CD4-positive, alpha-beta T cell (primary cell): ENCODE data around the gene CDKAL1. TPM values are rescaled to one million over a fixed set of nuclear protein-coding genes. Genes with fewer than 3 reads are reported as not detected.

Experiments
- ATAC-seq: fragments of 200-7000 bp; cut with Tn5 transposase; one replicate; pipeline ENCODE4 v1.10.0; 2022; ENCODE audit warnings: mild to moderate bottlenecking; ENCODE audit not compliant: poor library complexity
- CTCF ChIA-PET: fragments of 350-600 bp; sonication (Branson Sonifier 250); formaldehyde crosslinking; loops from one replicate; lab custom pipeline; 2021; ENCODE audit warnings: antibody characterized with exemption, inconsistent platforms; lab: Charles Lee
- POLR2A ChIA-PET: fragments of 350-600 bp; sonication (Branson Sonifier 250); formaldehyde crosslinking; loops from one replicate; lab custom pipeline; 2021; ENCODE audit warnings: antibody characterized with exemption, inconsistent platforms; lab: Charles Lee
- DNase-seq, 14 experiments: peaks; one replicate each; pipeline ENCODE4 v3.0.0-alpha.2; 2013 to 2020; ENCODE audit warnings: mixed read lengths in 2 of 14
- H3K27ac ChIP-seq, 2 donors: one replicate each; pipeline versions ENCODE4 v1.5.1 to v1.7.0; 2013; ENCODE audit warnings: low read length in 2 of 2, low read depth in 1 of 2, mild to moderate bottlenecking in 1 of 2
- H3K27me3 ChIP-seq, 2 experiments: 1 replicate in 1 of 2; 2 replicates in 1 of 2; pipeline versions ENCODE4 v1.6.1 to v1.7.0; 2013; ENCODE audit warnings: low read length in 2 of 2, control low read depth in 1 of 2, mild to moderate bottlenecking in 1 of 2, moderate library complexity in 1 of 2; ENCODE audit not compliant: insufficient read depth in 2 of 2, control insufficient read depth in 1 of 2
- H3K36me3 ChIP-seq: one replicate; pipeline ENCODE4 v1.6.1; 2013; ENCODE audit warnings: low read length, control low read depth; ENCODE audit not compliant: insufficient read depth
- H3K4me1 ChIP-seq: one replicate; pipeline ENCODE4 v1.6.1; 2013; ENCODE audit warnings: low read length, control low read depth; ENCODE audit not compliant: insufficient read depth
- H3K4me3 ChIP-seq: one replicate; pipeline ENCODE4 v1.5.1; 2013; ENCODE audit warnings: mild to moderate bottlenecking, low read length, moderate library complexity
- H3K9me3 ChIP-seq, 2 experiments: 1 replicate in 1 of 2; 2 replicates in 1 of 2; pipeline versions ENCODE4 v1.6.1 to v1.7.0; 2013; ENCODE audit warnings: low read length in 2 of 2, mild to moderate bottlenecking in 2 of 2, control low read depth in 1 of 2, moderate library complexity in 1 of 2; ENCODE audit not compliant: control insufficient read depth in 1 of 2, insufficient read depth in 1 of 2
- H3K27ac Mint-ChIP-seq: one replicate; pipeline ENCODE4 v1.8.0; 2020; ENCODE audit warnings: mixed read lengths
- H3K27me3 Mint-ChIP-seq: one replicate; pipeline ENCODE4 v1.8.0; 2021; ENCODE audit warnings: mixed read lengths
- H3K36me3 Mint-ChIP-seq: one replicate; pipeline ENCODE4 v1.8.0; 2021; ENCODE audit warnings: low read depth, mixed read lengths
- H3K4me1 Mint-ChIP-seq: one replicate; pipeline ENCODE4 v1.8.0; 2021; ENCODE audit warnings: low read depth, mixed read lengths
- H3K4me3 Mint-ChIP-seq: one replicate; pipeline ENCODE4 v1.8.0; 2020; ENCODE audit warnings: mild to moderate bottlenecking, mixed read lengths
- H3K9me3 Mint-ChIP-seq: one replicate; pipeline ENCODE4 v1.8.0; 2020; ENCODE audit warnings: mixed read lengths
- intact Hi-C, 2 experiments: fragments of 100-400 bp; cut with DNase I in 1 of 2; cut with micrococcal nuclease in 1 of 2; formaldehyde crosslinking; loops; one replicate each; pipeline versions ENCODE4 v1.15.1 to v1.9.0; 2023 to 2025; cut with DNase I, micrococcal nuclease
- total RNA-seq, 174 experiments: library from RNA in 2 of 174; stranded (reverse) in 2 of 174; gene quantifications; one replicate each; pipeline ENCODE4 v1.2.3 and lab custom pipeline; 2021 to 2026
- TF ChIP-seq, protein P1 (sequence below): fragments of 200-600 bp; IDR thresholded peaks from one replicate; pipeline ENCODE4 v1.8.0; 2022; ENCODE audit warnings: antibody characterized with exemption, mild to moderate bottlenecking

CDKAL1 gene
- total RNA-seq, 2 experiments from 2014 or later, result 21.3 to 23.9 TPM

DNA sequence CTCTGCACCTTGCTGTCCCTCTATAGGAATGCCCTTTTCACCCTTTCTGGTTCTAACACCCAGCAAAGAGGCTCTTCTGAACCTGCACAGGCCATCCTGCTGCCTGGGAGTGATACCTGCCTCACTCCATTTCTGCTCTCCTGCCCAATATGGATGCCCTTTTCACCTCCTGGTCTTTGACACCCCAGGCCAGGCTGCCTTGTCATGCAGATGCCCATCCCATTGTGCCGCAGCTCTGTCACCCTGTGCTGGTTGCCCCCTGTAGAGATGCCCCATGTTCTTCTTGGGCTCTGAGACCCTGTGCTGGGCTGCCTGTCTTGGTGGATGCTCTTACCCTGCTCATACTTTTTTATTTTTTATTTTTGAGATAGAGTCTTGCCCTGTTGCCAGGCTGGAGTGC is 95.3 kb downstream of the CDKAL1 start:
- no peak overlapping the region for H3K27ac ChIP-seq
- peaks cover 55% of the 10 kb centered on the region for H3K4me1 Mint-ChIP-seq
- H3K27me3 Mint-ChIP-seq, result no peaks in the 10 kb centered on the region
- H3K27ac Mint-ChIP-seq, result no peak overlapping the region
- TF ChIP-seq, protein P1, sequence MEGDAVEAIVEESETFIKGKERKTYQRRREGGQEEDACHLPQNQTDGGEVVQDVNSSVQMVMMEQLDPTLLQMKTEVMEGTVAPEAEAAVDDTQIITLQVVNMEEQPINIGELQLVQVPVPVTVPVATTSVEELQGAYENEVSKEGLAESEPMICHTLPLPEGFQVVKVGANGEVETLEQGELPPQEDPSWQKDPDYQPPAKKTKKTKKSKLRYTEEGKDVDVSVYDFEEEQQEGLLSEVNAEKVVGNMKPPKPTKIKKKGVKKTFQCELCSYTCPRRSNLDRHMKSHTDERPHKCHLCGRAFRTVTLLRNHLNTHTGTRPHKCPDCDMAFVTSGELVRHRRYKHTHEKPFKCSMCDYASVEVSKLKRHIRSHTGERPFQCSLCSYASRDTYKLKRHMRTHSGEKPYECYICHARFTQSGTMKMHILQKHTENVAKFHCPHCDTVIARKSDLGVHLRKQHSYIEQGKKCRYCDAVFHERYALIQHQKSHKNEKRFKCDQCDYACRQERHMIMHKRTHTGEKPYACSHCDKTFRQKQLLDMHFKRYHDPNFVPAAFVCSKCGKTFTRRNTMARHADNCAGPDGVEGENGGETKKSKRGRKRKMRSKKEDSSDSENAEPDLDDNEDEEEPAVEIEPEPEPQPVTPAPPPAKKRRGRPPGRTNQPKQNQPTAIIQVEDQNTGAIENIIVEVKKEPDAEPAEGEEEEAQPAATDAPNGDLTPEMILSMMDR, result no peak
- intact Hi-C loops, result no loop called here
- H3K27me3 ChIP-seq, result no peaks in the 10 kb centered on the region
- no peaks in the 10 kb centered on the region for H3K4me1 ChIP-seq
- ChIA-PET POLR2A (no interaction called here), CTCF (no interaction called here)
- peaks cover 33% of the 10 kb centered on the region for H3K36me3 Mint-ChIP-seq
- DNase-seq, result no peak
- H3K36me3 ChIP-seq, result no peaks in the 10 kb centered on the region
- H3K4me3 Mint-ChIP-seq, result no peak overlapping the region
- H3K4me3 ChIP-seq, result no peak overlapping the region
- no peaks in the 10 kb centered on the region for H3K9me3 ChIP-seq
- H3K9me3 Mint-ChIP-seq, result no peaks in the 10 kb centered on the region
- no peak for ATAC-seq

DNA sequence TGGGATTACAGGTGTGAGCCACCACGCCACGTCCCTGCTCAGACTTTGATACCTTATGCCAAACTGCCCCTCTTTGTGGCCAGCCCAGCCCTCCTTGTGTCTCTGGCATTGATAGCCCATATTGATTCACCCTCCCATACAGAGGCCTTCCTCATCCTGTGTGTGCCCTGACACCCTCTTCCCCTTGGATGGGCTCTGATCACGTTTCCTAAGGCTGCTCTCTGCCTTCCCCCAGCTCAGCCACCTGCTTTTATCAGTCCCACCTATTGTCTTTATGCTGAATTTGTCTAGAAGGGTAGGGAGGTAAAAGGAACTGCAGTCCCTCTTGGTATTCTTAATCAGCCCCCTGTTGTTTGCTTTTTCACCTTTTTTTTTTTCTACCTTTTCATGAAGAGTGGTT is 95.9 kb downstream of the CDKAL1 start:
- CTCF ChIA-PET, result no interaction called here
- H3K27ac Mint-ChIP-seq, result no peak overlapping the region
- H3K4me1 Mint-ChIP-seq, result peaks cover 48% of the 10 kb centered on the region
- ATAC-seq, result no peak
- intact Hi-C loops, result no loop called here
- TF ChIP-seq, protein P1, result no peak
- Histone ChIP-seq H3K9me3 (no peaks in the 10 kb centered on the region), H3K4me1 (no peaks in the 10 kb centered on the region), H3K27ac (no peak overlapping the region), H3K4me3 (no peak overlapping the region), H3K36me3 (no peaks in the 10 kb centered on the region), H3K27me3 (no peaks in the 10 kb centered on the region)
- H3K27me3 Mint-ChIP-seq, result no peaks in the 10 kb centered on the region
- no peak overlapping the region for H3K4me3 Mint-ChIP-seq
- H3K36me3 Mint-ChIP-seq, result peaks cover 33% of the 10 kb centered on the region
- DNase-seq, result no peak
- POLR2A ChIA-PET, result no interaction called here
- no peaks in the 10 kb centered on the region for H3K9me3 Mint-ChIP-seq

DNA sequence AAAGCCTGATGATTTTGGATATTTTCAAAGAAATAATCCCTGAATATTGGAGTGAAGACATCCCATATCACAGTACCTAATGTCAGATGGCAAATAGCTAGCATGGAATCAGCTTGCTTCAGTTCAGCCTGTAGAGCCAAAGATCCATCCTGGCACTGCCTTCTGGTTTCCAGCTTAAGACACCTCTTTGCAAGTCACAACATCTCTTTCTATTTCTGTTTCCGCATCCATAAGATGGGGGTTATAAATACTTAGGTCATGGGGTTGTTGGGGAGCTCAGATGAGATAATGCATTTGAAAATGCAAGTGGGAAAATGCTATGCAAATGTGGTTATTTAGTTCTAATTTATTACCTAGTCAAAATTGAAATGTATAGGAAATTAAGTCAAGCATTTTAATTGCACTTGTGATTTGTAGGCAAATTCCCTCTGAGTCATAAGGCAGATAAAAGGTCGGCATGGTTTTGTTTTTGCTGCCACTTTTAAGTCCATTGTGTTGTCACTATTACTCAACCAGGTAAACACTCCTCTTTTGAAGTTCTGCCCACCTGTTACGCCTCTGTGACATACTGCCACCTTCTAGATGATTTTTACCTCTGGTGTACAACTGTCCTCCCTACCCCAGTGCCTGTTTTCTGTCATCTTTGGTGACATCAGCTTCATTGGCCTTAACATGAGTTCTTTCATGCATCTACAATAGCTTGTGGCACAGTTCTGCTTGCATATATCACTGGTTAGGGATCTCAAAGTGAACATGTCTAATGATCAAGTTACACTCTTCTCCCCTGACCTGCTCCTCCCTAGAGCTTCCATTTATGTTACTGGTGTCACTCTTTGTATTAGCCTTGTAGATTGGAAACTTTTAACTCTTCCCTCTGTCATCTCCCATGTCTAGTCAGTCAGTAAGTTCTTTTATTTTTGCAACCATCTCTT is 96.6 kb downstream of the CDKAL1 start:
- TF ChIP-seq, protein P1, result no peak
- Mint-ChIP-seq H3K27ac (no peak overlapping the region), H3K9me3 (no peaks in the 10 kb centered on the region), H3K4me1 (peaks cover 43% of the 10 kb centered on the region), H3K4me3 (no peak overlapping the region), H3K27me3 (no peaks in the 10 kb centered on the region), H3K36me3 (peaks cover 37% of the 10 kb centered on the region)
- Histone ChIP-seq H3K4me3 (no peak overlapping the region), H3K9me3 (no peaks in the 10 kb centered on the region), H3K27ac (no peak overlapping the region), H3K4me1 (no peaks in the 10 kb centered on the region), H3K27me3 (no peaks in the 10 kb centered on the region), H3K36me3 (no peaks in the 10 kb centered on the region)
- no peak for ATAC-seq
- ChIA-PET POLR2A (no interaction called here), CTCF (no interaction called here)
- DNase-seq, result no peak
- intact Hi-C loops, result no loop called here
